ENCODE data around the gene ATXN1. TPM values are rescaled to one million over a fixed set of nuclear protein-coding genes. Genes with fewer than 3 reads are reported as not detected.

Gene ATXN1
- total and polyA plus RNA-seq, 2 donors from 2014 or later, result 4.2 to 58.2 TPM

GRCh38 chr6:16596616-16597331, 164.5 kb downstream of the ATXN1 start:
- Histone ChIP-seq H3K27ac (ENCODE audit: low read depth in 2 of 2, low read length in 2 of 2) (no peak overlapping the region), H3K9me3 (ENCODE audit: control insufficient read depth in 2 of 3, insufficient read depth in 1 of 3, low read length in 3 of 3) (no peaks in the 10 kb centered on the region), H3K4me1 (ENCODE audit: control insufficient read depth in 2 of 3, insufficient read depth in 2 of 3, low read depth in 1 of 3, low read length in 3 of 3) (no peaks in the 10 kb centered on the region), H3K9ac (ENCODE audit: low read length in 3 of 3) (no peak overlapping the region), H3K36me3 (ENCODE audit: control insufficient read depth in 2 of 3, insufficient read depth in 3 of 3, low read length in 3 of 3) (no peaks in the 10 kb centered on the region), H3K27me3 (ENCODE audit: control insufficient read depth, insufficient read depth, low read length) (no peaks in the 10 kb centered on the region), H3K4me3 (ENCODE audit: low read length in 3 of 3) (no peak overlapping the region)
- no peak for FAIRE-seq
- DNase-seq, result no peak
- no peak for TF ChIP-seq CTCF (IDR thresholded peaks at IDR 0.05; ENCODE audit: borderline replicate concordance, extremely low read depth, insufficient read depth)
- intact Hi-C loops (cut with DNase I), result no loop called here

GRCh38 chr6:16595514-16596120, 165.6 kb downstream of the ATXN1 start:
- intact Hi-C loops (cut with DNase I), result no loop called here
- Histone ChIP-seq H3K9ac (ENCODE audit: low read length in 3 of 3) (no peak overlapping the region), H3K27ac (ENCODE audit: low read depth in 2 of 2, low read length in 2 of 2) (no peak overlapping the region), H3K4me3 (ENCODE audit: low read length in 3 of 3) (no peak overlapping the region), H3K36me3 (ENCODE audit: control insufficient read depth in 2 of 3, insufficient read depth in 3 of 3, low read length in 3 of 3) (no peaks in the 10 kb centered on the region), H3K4me1 (ENCODE audit: control insufficient read depth in 2 of 3, insufficient read depth in 2 of 3, low read depth in 1 of 3, low read length in 3 of 3) (no peaks in the 10 kb centered on the region), H3K27me3 (ENCODE audit: control insufficient read depth, insufficient read depth, low read length) (no peaks in the 10 kb centered on the region), H3K9me3 (ENCODE audit: control insufficient read depth in 2 of 3, insufficient read depth in 1 of 3, low read length in 3 of 3) (no peaks in the 10 kb centered on the region)
- FAIRE-seq, result no peak
- peak in 1 of 5 donors; percentile 38 for DNase-seq
- no peak for TF ChIP-seq CTCF (IDR thresholded peaks at IDR 0.05; ENCODE audit: borderline replicate concordance, extremely low read depth, insufficient read depth)

- DNase-seq, result no peak
- FAIRE-seq, result no peak
- Histone ChIP-seq H3K27ac (ENCODE audit: low read depth in 2 of 2, low read length in 2 of 2) (no peak overlapping the region), H3K4me3 (ENCODE audit: low read length in 3 of 3) (no peak overlapping the region), H3K9me3 (ENCODE audit: control insufficient read depth in 2 of 3, insufficient read depth in 1 of 3, low read length in 3 of 3) (no peaks in the 10 kb centered on the region), H3K27me3 (ENCODE audit: control insufficient read depth, insufficient read depth, low read length) (no peaks in the 10 kb centered on the region), H3K36me3 (ENCODE audit: control insufficient read depth in 2 of 3, insufficient read depth in 3 of 3, low read length in 3 of 3) (no peaks in the 10 kb centered on the region), H3K9ac (ENCODE audit: low read length in 3 of 3) (no peak overlapping the region), H3K4me1 (ENCODE audit: control insufficient read depth in 2 of 3, insufficient read depth in 2 of 3, low read depth in 1 of 3, low read length in 3 of 3) (no peaks in the 10 kb centered on the region)
- intact Hi-C loops (cut with DNase I), result no loop called here
- TF ChIP-seq CTCF (IDR thresholded peaks at IDR 0.05; ENCODE audit: borderline replicate concordance, extremely low read depth, insufficient read depth), result no peak
These were observed 166.4 kb downstream of the ATXN1 start for GRCh38 chr6:16594849-16595248.
